ENCODE measurements around the gene EFCAB13.

EFCAB13 gene

DNA sequence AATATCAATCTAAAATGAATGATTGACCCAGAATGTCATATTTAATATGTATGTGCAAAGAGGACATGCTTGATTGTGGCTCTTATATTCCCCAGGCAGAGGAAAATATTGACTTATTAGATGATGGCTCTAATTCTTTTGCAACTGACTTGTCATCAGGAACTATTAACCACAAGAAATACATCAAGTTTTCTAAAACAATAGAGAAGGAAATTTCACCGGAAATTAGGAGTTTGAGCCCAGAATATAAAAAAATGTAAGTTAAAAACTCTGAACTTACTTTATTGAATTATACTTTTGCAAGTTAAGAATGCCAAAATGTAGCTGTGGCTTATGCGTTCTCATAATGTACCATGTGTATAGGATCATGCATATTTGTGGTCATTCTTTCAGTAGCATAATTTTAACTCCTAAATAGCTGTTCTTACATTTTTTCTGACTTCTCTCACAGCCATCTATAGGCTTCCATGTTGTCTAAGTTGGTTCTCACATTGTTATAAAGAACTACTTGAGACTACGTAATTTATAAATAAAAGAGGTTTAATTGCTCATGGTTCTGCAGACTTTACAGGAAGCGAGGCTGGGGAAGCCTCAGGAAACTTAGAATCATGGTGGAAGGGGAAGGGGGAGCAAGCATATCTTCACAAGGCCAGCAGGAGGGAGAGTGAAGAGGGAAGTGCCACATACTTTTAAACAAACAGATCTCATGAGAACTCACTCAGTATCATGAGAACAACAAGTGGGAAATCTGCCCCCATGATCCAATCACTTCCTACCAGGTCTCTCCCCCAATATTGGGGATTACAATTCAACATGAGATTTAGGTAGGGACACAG lies 11.6 kb downstream of the EFCAB13 start:
- no peak for DNase-seq (ENCODE audit: low read depth, low spot score)
- POLR2A ChIA-PET: no interaction called here
- no peak overlapping the region for H3K4me3 ChIP-seq (ENCODE audit: low read depth, low read length)
- CTCF ChIA-PET: interaction anchor here (1.5 kb wide), 1 partner anchor 17 kb away, joined by 3 read pairs; no protein-coding TSS in a partner anchor
- TF ChIP-seq, protein P1, sequence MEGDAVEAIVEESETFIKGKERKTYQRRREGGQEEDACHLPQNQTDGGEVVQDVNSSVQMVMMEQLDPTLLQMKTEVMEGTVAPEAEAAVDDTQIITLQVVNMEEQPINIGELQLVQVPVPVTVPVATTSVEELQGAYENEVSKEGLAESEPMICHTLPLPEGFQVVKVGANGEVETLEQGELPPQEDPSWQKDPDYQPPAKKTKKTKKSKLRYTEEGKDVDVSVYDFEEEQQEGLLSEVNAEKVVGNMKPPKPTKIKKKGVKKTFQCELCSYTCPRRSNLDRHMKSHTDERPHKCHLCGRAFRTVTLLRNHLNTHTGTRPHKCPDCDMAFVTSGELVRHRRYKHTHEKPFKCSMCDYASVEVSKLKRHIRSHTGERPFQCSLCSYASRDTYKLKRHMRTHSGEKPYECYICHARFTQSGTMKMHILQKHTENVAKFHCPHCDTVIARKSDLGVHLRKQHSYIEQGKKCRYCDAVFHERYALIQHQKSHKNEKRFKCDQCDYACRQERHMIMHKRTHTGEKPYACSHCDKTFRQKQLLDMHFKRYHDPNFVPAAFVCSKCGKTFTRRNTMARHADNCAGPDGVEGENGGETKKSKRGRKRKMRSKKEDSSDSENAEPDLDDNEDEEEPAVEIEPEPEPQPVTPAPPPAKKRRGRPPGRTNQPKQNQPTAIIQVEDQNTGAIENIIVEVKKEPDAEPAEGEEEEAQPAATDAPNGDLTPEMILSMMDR (IDR thresholded peaks at IDR 0.05; ENCODE audit: insufficient read depth, low read length, missing control alignments): no peak

DNA sequence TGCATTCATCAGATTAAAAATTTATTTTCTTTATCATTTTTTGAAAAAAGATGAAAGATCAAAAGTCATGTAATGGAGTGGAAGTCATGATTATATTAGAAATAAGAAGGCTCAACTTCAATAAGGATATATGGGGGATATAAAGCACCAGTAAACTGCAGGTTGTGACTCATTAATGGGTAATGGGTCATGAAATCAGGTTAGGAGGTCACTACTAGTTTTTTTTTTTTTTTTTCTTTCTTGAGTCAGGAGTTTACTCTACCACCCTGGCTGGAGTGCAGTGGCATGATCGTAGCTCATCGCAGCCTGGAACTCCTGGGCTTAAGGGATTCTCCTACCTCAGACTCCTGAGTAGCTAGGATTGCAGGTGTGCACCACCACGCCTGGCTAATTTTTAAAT lies 14.3 kb downstream of the EFCAB13 start:
- CTCF ChIA-PET: interaction anchor here (1.3 kb wide), 1 partner anchor 23 kb away, joined by 3 read pairs; no protein-coding TSS in a partner anchor
- no peak overlapping the region for H3K4me3 ChIP-seq (ENCODE audit: low read depth, low read length)
- POLR2A ChIA-PET: no interaction called here
- TF ChIP-seq, protein P1 (IDR thresholded peaks at IDR 0.05; ENCODE audit: insufficient read depth, low read length, missing control alignments): no peak
- DNase-seq (ENCODE audit: low read depth, low spot score): no peak

DNA sequence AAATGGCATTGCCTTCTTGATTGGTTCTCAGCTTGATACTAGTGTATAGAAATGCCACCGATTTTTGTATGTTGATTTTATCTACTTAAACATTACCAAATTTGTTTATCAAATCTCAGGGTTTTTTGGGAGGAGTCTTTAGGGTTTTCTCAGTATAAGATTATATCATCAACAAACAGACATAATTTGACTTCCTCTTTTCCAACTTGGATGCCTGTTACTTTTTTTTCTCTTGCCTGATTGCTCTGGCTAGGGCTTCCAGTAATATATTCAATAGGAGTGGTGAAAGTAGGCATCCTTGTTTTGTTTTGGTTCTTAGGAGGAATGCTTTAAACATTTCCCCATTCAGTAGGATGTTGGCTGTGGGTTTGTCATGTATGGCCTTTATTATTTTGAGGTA lies 29.1 kb downstream of the EFCAB13 start:
- ChIA-PET POLR2A (no interaction called here), CTCF (no interaction called here)
- TF ChIP-seq, protein P1 (IDR thresholded peaks at IDR 0.05; ENCODE audit: insufficient read depth, low read length, missing control alignments): no peak
- no peak for DNase-seq (ENCODE audit: low read depth, low spot score)
- H3K4me3 ChIP-seq (ENCODE audit: low read depth, low read length): no peak overlapping the region

DNA sequence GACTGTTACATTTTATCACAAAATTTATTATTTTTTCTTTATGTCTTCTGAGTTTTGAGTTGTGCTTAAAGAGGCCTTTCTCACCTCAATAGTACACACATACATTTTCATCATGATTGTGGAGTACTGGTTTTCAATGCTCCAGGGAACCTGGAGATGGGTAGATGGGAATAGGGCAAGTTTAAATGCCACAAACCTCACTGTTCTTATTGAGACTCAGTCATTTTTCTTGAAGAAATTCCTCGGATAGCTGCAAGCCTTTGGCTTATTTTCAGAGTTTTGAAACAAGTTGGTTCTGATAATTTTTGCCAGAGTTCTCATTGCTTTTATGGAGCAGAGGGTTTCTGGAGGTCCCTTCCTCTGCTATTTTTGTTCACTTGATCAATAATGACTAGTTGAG lies 34.9 kb downstream of the EFCAB13 start:
- CTCF ChIA-PET: no interaction called here
- POLR2A ChIA-PET: no interaction called here
- TF ChIP-seq, protein P1 (IDR thresholded peaks at IDR 0.05; ENCODE audit: insufficient read depth, low read length, missing control alignments): no peak
- H3K4me3 ChIP-seq (ENCODE audit: low read depth, low read length): no peak overlapping the region
- no peak for DNase-seq (ENCODE audit: low read depth, low spot score)

DNA sequence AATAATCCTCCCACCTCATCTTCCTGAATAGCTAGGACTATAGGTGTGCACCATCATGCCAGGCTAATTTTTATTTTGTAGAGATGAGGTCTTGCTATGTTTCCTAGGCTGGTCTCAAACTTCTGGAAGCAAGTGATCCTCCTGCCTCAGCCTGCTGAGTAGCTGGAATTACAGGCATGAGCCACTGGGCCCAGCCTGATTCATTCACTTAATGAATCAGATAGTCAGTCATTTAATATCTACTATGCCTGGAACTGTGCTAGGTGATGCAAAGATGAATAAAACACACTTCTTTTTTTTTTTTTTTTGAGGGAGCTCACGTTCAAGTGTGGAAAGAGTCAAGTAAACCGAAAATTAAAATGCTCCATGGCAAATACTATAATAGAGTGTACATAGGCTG lies 39.4 kb downstream of the EFCAB13 start:
- H3K4me3 ChIP-seq (ENCODE audit: low read depth, low read length): no peak overlapping the region
- TF ChIP-seq, protein P1 (IDR thresholded peaks at IDR 0.05; ENCODE audit: insufficient read depth, low read length, missing control alignments): no peak
- ChIA-PET CTCF (interaction anchor here (0.7 to 1.1 kb wide), 2 partner anchors 170 to 253 kb away, joined by 3 read pairs; no protein-coding TSS in a partner anchor), POLR2A (no interaction called here)
- no peak for DNase-seq (ENCODE audit: low read depth, low spot score)

DNA sequence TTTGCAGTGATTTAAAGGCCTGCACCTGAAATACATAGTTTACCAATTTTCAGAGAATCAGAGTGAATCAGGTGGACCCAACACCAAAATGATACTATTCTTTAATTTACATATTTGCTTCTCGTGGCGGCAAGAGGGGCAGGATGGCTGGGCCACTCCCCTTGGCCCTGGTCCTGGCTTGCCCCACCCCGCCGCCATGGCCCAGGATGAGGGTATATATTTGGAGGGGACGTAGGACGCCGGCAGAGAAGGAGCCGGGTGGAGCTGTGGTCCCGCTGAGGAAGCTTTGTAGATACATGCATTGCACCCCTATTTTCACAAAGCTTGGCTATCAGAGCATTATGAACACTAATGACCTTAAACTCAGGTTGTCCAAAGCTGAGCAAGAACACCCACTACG lies 43.5 kb downstream of the EFCAB13 start:
- CTCF ChIA-PET: no interaction called here
- TF ChIP-seq, protein P1 (IDR thresholded peaks at IDR 0.05; ENCODE audit: insufficient read depth, low read length, missing control alignments): no peak
- H3K4me3 ChIP-seq (ENCODE audit: low read depth, low read length): no peak overlapping the region
- POLR2A ChIA-PET: no interaction called here
- DNase-seq (ENCODE audit: low read depth, low spot score): no peak

Measured in AG04449 (cell line).